ENCODE measurements around the gene LRMDA.
"Not testable (repeated sequence)": the region's sequence is repeated elsewhere in the genome, so short reads cannot be mapped to it uniquely, and the experiment has no call there.

Gene LRMDA

DNA sequence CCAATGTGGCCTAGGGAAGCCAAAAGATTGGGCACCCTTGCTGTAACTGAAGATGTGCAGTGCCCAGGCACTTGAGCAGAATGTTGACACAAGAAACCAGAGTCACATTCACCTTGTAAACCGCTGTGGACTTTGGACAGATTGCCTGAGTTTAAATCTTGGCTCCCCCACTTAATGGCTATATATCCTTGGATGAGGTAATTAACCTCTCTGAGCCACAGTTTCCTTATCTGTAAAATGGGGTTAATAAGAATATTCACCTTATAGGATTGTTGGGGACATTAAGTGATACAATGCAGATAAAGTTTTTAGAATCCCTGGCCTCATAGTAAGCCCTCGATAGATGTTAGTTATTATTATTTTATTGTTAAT lies 331.0 kb downstream of the LRMDA start:
- DNase-seq, result no peak

DNA sequence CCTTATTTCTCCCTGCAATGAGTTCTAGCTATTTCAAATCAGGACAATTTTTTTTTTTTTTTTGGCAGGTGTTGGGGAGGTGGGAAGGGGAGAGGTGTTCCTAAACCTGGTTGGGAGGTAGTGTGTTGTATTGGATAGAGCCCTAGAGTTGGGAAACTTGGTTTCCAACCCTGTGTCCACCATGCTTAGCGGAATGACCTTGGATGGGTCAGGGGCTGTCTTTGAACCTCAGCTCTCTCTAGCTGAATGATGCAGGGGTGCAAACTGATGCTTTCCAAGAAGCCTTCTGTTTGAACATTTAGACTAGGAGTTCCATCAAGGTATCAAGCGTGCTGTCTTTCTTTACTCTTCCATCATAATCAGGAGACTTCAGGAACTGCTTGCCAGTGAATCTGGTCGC lies 332.2 kb downstream of the LRMDA start:
- no peak for DNase-seq

DNA sequence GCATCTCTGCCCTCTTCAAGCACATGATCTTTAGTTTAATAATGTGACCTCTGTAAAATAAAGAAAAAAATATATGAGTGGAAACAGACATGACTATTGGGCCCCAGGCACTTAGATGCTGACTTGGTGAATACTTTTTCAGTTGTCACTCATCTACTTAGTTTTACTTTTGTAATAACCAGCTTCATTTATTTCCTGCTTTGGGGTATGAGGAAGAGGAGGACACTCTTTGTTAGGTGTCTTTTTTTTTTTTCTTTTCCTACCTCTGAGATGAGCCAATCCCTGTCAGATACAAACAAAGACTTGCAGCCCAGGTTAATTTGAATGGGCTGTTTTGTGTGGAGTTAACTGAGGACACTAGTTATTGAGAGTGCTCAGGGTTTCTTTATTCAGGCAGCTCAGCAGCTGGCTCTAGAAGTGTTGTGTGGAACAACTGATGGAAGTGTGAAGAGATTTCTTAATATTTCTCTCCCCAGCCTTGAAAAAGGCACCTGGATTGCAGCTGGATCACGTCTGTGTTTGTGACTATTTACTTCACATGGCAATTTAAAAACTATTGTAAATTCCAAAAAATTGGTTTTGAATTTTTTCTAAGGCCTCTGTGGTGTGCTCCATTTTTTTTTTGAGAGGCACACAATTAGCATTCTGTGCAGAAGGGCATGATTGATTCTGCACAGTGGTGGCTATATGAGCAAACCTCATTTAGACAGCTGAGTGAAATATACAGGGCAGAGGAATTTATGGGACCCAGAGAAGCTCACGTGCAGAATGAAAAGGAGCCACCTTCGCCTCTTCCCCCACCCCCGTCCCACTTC lies 333.8 kb downstream of the LRMDA start:
- no peak for DNase-seq

DNA sequence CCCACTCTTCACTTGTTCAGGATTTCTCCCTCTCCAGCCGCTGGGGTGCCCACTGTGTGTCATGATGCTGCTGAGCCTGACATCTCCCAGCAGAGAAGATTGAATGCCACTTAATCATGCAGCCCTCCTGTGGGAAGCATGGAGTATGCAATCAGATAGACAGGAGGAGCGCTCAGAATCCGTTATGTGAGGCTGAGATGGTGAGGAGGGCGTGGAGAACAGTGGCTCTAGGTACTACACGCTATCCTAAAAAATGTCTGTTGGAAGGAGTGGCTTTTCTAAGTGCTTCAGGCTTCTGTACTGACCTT lies 334.3 kb downstream of the LRMDA start:
- DNase-seq, result no peak

DNA sequence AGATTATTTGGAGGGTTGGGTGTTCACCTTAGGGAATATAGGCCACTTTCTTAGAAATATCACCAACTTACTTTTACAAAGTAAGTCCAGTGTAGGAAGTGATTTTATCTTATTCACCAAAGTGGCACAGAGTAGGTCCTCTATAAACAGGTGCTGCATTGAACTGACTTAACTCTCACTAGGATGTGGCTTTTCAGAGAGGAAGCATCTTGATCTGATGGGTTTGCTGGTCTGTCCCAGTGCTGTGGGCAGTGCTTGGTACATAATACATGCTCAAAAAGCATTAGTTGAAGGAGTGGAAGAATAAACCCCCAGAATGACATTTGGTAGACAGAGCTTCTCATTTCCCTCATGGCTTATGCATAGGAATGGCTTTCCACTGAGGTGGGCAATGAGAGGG lies 334.7 kb downstream of the LRMDA start:
- no peak for DNase-seq

DNA sequence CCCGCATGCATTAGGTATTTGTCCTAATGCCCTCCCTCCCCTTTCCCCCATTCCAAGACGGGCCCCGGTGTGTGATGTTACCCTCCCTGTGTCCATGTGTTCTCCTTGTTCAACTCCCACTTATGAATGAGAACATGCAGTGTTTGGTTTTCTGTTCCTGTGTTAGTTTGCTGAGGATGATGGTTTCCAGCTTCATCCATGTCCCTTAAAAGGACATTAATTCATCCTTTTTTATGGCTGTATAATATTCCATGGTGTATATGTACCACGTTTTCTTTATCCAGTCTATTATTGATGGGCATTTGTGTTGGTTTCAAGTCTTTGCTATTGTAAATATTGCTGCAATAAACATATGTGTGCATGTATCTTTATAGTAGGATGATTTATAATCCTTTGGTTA lies 335.3 kb downstream of the LRMDA start:
- not testable (repeated sequence) for DNase-seq

DNA sequence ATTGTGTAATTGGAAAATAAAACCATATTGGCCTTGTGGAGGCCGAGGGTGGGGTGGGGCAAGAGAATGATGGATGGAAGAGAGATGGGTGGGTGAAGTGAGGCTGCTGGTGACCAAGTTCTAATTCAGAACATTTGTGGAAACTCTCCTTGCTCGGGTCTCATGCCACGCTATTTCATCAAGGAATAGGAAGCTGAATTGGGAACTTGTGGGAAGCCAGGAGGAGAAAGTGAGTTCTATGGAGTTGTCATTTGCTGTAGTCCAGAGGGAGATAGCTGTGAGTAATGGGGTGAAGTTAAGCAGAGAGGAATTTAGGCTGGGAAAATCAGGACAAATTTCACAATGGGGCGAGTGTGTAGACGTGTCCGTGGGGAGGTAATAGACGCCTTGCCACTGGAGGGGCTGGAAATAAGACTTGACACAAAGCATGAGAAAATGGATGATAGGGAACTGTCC lies 339.2 kb downstream of the LRMDA start:
- DNase-seq, result no peak

DNA sequence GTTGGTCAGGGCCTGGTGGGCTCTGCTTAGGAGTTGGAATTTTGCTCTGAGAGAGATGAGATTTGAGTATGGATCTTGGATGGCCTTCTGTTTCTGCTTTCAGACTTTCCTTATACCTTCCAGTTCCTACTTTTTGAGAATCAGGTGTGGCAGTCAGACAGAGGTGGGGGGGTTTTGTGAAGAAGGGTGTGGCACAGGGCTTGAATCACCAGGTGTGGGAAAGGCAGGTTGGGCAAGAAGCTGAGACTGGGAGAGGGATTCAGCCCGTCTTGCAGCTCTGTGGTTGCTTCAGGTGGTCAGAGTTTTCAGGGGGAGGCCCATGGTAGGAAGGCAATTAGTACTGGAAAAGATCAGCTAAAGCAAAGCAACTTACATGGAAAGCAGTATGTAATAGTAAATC lies 340.2 kb downstream of the LRMDA start:
- no peak for DNase-seq

DNA sequence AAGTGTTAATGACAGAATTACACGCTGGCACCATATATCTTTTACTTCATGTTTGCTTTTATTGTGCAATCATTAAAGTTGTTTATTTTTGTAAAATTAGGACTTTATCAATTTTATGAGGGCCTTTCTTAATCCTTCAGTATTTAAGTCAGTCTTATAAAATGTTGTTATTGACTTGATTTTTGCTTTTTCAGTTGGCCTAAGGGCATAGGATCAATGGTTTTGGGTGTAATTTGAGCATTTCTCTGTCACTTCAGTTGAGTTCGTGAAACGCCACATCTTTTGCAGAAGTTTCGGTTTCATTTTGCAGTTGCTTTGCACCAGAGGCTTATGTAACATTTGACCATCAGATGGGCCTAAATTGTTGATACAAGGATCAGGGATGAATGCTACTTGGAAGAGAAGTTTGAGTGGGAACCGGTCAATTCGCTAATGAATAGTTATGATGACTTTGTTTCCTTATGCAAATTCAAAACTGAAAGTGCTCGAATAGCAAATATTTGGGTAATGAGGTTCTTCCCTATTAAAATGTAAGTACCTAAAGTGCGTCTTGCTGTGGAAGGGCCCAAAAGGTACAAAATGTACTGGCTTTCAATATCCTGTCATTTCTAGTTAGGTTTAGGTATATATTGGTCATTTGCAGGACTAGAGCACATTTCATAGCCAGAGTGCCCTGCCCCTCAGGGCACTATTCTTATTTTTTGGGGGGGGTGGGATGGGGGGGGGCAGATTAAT lies 340.9 kb downstream of the LRMDA start:
- DNase-seq, result no peak

DNA sequence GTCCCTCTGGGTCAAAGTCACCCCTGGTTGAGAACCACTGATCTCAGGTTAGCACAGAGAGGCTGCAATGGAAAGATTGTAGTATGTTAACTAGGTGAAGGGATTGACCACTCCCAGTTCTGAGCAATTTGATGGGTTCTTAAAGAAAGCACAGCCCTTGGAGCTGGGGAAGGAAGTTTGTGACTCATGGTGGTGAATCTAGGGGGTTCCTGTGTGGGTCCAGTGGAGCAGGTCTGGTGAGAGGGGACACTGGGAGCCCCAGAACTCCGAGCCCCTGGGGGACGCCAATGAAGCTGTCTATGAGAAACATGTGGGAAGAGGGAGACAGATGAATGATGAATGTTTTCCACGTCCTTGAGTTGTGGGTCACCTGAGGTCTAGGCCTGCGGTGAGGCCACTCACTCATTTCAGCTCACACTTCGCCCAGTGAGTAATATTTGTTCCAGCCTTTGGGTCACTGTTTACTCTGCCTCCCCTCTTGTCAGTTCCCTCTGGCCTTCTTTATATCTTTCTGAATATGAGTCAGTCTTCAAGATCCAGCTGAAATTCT lies 341.9 kb downstream of the LRMDA start:
- DNase-seq, result no peak

DNA sequence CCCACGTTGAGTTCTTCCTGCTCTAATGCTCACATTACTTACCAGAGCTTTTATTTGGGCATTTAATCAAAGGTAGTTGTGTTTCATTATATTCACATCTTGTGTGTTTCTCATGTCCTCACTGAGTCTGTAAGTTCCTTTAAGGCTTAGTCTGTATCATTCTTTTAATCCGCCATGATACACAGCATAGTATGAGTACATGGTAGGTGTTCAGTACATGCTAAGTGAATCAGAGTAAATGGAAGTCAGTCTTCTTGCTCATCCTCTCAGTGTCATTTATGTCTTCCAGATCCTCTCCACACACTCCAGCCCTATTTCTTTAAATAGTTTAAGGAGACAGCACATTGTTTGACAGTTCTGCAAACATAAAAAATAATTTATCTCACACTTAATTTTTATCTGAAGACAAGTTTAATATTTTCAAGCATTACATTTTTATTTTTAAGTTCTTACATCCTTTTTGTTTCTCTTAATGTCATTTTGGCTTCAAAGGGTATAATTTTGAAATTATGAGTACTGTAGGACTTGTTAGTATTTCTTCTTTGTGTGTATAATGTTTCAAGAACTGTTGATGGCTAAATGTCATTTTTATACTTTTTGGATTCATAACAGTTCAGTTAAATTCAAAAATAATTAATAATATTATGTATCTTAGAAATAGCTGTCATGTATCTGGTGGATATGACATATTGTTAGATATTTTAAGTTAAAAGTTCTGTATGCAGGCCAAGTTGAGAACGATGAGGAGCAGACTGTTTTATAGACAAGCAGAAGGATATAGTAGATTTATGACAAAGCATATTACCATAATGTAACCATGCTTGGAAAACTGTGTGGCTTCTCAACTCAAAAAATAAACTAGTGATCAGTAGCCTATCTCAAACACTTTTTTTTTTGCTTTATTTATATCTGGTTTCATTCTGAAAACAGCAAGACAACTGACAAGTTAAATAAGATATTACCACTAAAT lies 342.7 kb downstream of the LRMDA start:
- no peak for DNase-seq

DNA sequence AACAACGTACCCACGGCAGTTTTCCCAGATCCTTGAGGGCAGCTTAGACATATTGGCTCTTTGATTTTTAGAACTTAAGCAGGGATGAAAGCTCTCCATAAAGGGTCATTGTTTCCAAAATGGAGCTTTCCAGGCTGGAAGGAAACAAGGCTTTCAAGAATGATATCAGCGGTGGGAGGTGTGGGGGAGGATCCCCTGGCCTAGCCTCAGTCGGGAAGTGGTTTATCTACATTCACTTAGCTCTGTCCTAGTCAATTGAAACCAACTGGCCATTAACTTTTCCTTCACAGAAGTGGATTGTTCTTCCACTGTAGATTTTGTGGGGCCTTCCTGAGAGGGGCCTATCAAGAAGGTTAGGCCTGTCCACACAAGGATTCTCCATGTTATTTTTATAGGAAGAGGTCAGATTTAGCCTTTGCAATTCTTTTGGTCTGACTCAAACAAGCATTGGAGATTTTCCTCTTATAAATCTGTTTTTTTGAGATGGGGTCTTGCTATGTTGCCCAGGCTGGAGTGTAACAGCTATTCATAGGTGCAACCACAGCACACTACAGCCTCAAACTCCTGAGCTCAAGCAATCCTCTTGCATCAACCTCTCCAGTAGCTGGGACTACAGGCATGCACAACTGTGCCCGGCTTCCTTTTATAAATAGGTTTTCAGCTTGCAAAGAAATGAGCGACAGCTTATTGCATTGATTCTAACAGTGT lies 343.5 kb downstream of the LRMDA start:
- DNase-seq, result no peak

DNA sequence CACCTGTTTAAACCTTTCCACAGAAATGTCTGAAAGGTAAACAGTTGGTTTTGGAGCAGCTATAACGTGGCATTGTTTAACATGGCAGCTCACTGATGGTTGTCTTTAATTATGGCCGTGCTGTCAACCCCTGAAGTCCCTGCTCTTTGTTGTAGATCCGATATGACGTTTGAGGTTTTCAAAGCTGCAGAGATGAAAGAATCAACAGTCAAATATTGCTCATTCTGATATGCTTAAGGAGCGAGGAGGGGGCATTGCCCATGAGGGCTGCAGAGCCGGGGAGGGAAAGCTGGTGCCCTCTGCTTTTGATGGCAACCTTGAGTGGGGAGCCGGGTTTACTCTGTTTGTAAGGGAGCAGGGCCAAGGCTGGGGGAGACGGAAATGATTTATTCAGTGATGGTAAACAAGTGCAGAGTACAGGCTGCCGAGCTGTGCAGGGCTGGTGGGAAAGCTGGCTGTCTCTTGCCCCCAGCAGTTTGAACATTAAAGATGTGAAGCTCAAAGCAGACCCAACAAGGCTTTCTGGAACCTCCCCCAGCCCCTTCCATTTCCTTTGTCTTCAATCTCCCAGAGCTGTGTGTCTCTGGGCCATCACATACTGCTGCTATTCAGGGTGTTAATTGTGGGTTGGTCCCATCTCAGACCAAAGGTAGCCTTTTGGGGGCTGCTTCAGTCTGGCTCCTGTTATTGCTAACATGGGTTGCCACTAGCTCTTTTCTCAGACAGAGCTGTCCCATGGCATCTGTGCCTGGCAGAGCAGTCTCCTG lies 345.5 kb downstream of the LRMDA start:
- DNase-seq, result peak; percentile 42

DNA sequence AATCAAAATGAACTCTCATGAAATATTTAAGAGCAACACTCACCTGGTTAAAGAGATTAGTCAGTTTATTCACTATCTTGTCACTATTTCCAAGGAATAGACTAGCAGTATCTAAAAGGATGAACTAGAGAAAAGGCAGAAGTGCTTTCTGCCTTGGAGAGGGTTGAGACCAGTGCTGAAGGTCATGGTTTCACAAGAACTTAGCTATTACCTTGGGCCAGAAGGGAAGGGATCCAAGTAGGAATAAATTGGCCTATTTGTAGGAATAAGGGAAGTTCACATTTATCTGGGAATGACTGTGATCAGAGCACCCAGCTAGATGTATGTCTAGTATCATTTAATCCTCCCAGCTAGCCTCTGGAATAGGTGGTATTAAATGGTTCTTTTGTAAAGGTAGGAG lies 347.2 kb downstream of the LRMDA start:
- DNase-seq, result no peak

DNA sequence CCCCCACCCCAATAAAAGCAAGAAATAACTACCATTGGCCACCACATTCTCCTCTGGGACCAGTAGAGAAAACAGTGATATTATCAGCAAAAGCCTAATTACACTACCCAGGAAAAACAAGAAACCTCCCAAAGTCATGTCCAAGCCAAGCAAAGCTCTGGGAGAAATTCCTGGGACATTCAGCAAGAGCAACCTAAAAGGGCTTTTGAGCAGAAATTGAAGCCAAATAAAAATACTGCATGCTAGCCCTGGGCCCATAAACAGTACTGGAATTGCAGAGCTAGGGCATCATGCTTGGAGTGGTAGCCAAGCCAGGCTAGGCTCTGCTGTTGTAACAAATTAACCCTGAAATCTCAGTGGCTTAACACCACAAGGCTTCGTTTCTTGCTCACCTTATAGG lies 347.9 kb downstream of the LRMDA start:
- DNase-seq, result no peak

DNA sequence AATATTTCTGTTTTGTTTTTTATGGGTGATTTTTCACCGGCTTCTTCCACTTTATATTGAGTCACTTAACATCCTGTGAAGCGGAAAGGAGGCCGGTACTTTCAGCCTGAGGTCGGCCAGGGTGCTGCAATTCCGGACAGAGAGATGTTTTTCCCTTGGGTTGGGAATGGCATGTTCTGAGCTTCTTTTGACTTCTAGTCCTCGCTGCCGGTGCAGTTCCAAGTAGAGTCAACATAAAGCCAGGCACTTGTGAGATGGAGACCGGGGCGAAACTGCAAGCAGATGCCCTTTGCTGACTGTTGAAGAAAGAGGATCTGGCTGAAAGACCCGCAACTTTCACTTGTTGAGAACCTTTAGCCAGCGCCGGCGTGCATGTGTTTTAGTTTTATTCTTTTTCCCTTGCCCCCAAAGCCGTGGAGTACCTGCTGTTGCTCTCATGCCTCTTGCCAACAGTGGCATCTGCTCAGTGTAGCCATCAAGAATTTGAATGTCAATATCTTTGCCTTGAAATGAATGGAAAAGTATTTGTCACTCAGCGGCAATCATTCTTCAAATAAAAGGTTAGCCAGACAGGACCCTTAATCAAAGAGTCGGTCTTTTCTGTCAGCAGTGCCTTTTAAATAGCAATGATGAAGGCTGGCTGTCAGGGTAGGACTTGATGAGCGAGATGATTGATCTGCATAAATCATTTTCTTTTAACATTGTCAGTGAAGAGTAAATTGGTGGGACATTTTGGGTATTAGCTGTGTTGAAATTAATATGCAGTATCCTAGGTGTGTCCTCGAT lies 351.2 kb downstream of the LRMDA start:
- DNase-seq, result no peak

DNA sequence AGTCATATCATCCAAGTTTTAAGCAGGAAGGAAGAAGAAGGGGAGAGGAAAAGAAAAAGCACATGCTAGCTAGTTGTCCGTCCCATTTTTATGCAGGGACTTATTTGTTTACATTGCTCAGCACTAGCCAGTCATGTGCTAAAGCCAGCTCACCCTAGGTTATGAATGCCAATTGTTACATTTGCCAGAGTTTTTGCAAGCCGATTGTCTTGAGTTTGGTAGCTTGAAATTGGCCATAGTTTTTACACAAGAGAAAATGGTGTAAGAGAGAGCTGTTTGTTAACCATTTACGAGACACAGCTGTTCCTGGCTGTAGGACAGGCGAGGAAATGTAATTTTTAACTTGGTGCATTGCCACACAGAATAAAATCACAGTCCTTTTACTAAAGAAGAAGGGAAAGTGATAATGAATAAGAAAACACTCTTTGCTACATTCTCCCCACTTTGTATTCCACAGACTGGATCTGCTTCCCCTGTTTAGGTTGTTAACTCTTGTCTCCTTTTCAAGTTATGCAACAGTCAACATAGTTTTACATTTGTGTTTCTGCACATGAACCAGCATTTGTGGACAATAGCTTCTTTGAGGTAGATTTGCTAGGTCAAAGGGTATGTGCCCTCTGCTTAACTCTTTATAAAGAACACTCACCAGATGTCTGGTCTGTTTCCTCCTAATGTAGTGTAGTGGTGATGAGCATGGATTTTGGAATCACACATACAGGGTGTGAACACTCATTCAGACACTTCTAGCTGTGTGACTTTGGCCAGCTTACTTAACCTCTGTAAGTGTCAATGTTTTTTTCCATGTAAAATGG lies 357.2 kb downstream of the LRMDA start:
- no peak for DNase-seq

DNA sequence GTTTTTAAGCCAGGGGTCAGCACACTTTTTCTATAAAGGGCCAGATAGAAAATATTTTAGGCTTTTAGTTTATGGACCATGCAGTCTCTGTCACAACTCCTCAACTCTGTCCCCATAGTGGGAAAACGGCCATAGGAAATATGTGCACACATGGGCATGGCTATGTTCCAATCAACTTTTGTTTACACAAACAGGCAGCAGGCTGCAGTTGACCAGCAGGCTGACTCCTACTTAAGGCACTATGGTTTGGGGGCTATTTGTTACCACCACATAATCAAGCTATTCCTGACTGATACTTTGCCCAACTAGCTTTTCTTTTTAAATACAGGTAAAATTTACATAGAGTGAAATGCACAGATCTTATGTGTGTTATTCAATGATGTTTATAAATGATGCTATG lies 362.4 kb downstream of the LRMDA start:
- DNase-seq, result no peak

DNA sequence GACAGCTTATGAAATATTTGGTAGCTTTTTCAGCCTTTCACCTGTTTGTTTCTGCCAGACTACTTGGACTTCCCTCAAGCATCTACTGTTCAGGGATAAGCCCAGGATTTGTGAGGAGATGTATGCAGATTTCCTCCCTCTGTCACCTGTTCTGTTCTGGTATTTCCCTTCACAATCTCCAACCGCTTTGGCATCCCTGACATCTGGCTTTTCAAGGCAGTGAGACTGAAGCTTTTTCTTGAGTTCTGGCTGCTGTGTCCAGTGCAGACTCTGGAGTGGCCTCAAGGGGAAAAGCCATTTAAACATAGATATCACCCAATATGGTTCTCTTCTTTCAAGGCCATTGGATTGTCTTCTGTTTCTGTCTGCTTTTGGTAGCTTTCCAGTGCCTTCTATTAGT lies 369.7 kb downstream of the LRMDA start:
- no peak for DNase-seq

DNA sequence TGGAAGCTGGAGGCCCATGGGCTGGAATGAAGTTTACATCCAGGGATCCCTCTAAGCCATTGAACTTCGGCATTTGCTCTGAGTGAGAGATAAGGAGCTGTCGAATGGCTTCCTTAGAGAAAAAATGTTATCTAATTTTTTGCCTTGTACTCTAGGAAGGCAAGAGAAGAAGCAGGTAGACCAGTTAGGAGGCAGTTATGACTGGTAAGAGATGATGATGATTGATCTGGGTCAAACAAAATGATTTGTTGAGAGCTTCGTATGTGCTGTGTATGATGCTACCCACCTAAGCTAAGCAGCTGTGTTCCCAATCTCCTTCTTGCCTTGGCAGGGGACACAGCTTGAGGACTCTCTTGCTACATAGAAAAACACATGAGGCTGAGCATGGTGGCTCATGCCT lies 370.2 kb downstream of the LRMDA start:
- DNase-seq, result no peak

Measured in NCI-H2029 treated with DMSO at 0.1 percent for 48 hours (cell line).